Upper lobe of left lung (tissue), 6 donors: Measurements from ENCODE around the gene MRTO4. TPM values are rescaled to one million over a fixed set of nuclear protein-coding genes. Genes with fewer than 3 reads are reported as not detected.
A peak's percentile ranks its signal among the peaks of the same experiment; 100 is the strongest.
"Not testable (repeated sequence)": the region's sequence is repeated elsewhere in the genome, so short reads cannot be mapped to it uniquely, and the experiment has no call there.

Experiments
- ATAC-seq, 2 donors: fragments of 200-7000 bp; cut with Tn5 transposase; one replicate each; pipeline ENCODE4 v1.9.1; 2022; ENCODE audit warnings: mild to moderate bottlenecking in 2 of 2, moderate library complexity in 2 of 2; ENCODE audit not compliant: low FRiP score in 2 of 2
- DNase-seq, 2 donors: peaks; one replicate each; pipeline ENCODE4 v3.0.0-alpha.2; 2019 to 2020
- H3K27ac ChIP-seq, 4 donors: fragments of 200-600 bp; sonication (generic); one replicate each; pipeline ENCODE4 v1.5.1; 2016 to 2019
- H3K27me3 ChIP-seq, 4 donors: fragments of 200-600 bp; sonication (generic); one replicate each; pipeline ENCODE4 v1.5.1; 2017 to 2019
- H3K36me3 ChIP-seq, 4 donors: fragments of 200-600 bp; sonication (generic); one replicate each; pipeline ENCODE4 v1.5.1; 2016 to 2019
- H3K4me1 ChIP-seq, 4 donors: fragments of 200-600 bp; sonication (generic); one replicate each; pipeline ENCODE4 v1.5.1; 2018 to 2019
- H3K4me3 ChIP-seq, 4 donors: fragments of 200-600 bp; sonication (generic); one replicate each; pipeline ENCODE4 v1.5.1; 2017 to 2019; ENCODE audit warnings: mild to moderate bottlenecking in 2 of 4, moderate library complexity in 1 of 4
- H3K9me3 ChIP-seq, 4 donors: fragments of 200-600 bp; sonication (generic); one replicate each; pipeline ENCODE4 v1.5.1; 2018 to 2019
- EP300 ChIP-seq, 4 donors: sonication (generic); formaldehyde crosslinking; IDR thresholded peaks; one replicate each; pipeline ENCODE4 v1.5.1; 2017; ENCODE audit warnings: antibody characterized with exemption in 4 of 4, control low read depth in 2 of 4
- POLR2A ChIP-seq, 4 donors: fragments of 450-650 bp; IDR thresholded peaks; one replicate each; pipeline ENCODE4 v1.5.1; 2016 to 2017; ENCODE audit warnings: antibody characterized with exemption in 4 of 4, mild to moderate bottlenecking in 2 of 4
- POLR2AphosphoS5 ChIP-seq, 2 donors: sonication (generic); formaldehyde crosslinking; IDR thresholded peaks; one replicate each; pipeline ENCODE4 v1.5.1; 2017; ENCODE audit warnings: antibody characterized with exemption in 2 of 2
- WGBS, 2 donors: methylation state at CpG; one replicate each; pipeline ENCODE4 v1.1.5; 2017 to 2018; 5-methylcytosine and 5-hydroxymethylcytosine counted together
- total RNA-seq, 6 donors: library from RNA; depleted of rRNA in 4 of 6; stranded (reverse); fragments of >200 nt in 4 of 6; gene quantifications; one replicate each; pipeline versions ENCODE4 v1.1.0 to v1.2.1, GENCODE V29; 2016 to 2021
- TF ChIP-seq, protein P1 (sequence below), 6 experiments: fragments of 450-650 bp in 4 of 6; fragments of 200-600 bp in 2 of 6; sonication (generic) in 2 of 6; IDR thresholded peaks; one replicate each; pipeline ENCODE4 v1.5.1; 2016 to 2019; ENCODE audit warnings: antibody characterized with exemption in 6 of 6
- donor health status: DM: no; HTN: no; CAD: no; lungs with moderate emphysema.
- donor health status: DM: no; HTN: yes; CAD: no; lungs with severe emphysema.

The MRTO4 gene
- total RNA-seq, 6 donors from 2014 or later = 7.3 to 31.8 (median 13.9) TPM

GRCh38 chr1:19254416-19254815, 2.8 kb downstream of the MRTO4 start:
- DNase-seq (no peak), ATAC-seq (no peak)
- no peaks in the 10 kb centered on the region for H3K9me3 ChIP-seq
- TF ChIP-seq EP300 (IDR thresholded peaks at IDR 0.05) (no peak), POLR2AphosphoS5 (IDR thresholded peaks at IDR 0.05) (no peak), POLR2A (IDR thresholded peaks at IDR 0.05) (no peak)
- TF ChIP-seq, protein P1, sequence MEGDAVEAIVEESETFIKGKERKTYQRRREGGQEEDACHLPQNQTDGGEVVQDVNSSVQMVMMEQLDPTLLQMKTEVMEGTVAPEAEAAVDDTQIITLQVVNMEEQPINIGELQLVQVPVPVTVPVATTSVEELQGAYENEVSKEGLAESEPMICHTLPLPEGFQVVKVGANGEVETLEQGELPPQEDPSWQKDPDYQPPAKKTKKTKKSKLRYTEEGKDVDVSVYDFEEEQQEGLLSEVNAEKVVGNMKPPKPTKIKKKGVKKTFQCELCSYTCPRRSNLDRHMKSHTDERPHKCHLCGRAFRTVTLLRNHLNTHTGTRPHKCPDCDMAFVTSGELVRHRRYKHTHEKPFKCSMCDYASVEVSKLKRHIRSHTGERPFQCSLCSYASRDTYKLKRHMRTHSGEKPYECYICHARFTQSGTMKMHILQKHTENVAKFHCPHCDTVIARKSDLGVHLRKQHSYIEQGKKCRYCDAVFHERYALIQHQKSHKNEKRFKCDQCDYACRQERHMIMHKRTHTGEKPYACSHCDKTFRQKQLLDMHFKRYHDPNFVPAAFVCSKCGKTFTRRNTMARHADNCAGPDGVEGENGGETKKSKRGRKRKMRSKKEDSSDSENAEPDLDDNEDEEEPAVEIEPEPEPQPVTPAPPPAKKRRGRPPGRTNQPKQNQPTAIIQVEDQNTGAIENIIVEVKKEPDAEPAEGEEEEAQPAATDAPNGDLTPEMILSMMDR (IDR thresholded peaks at IDR 0.05) = no peak
- H3K27ac ChIP-seq = no peak overlapping the region
- peaks cover 25 to 41% (median 29%) of the 10 kb centered on the region in 4 donors for H3K4me1 ChIP-seq
- H3K27me3 ChIP-seq = no peaks in the 10 kb centered on the region
- peaks cover 12 to 44% (median 37%) of the 10 kb centered on the region in 4 donors for H3K36me3 ChIP-seq
- H3K4me3 ChIP-seq = no peak overlapping the region

DNA sequence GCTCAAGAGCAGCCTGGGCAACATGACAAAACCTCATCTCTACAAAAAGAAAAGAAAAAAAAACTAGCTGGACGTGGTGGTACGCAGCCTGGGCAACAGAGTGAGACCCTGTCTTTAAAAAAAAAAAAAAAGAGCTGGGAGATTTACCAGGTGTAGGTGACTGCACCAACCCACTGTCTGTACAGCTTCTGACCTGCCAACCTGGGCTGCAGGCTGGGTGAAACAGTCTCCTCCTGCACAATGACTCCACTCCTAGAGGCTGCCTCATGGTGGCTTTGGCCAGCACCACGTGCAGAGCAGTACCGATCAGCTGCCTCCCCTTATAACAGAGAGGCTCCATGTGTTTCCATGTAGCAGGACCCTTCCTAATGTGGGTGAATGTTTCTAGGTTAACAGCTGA, 3.7 kb downstream of the MRTO4 start:
- WGBS, 2 donors = 80 to 94% methylated on average over 4 of the region's 4 CpGs
- H3K9me3 ChIP-seq = no peaks in the 10 kb centered on the region
- DNase-seq (no peak), ATAC-seq (no peak)
- no peaks in the 10 kb centered on the region for H3K27me3 ChIP-seq
- H3K4me3 ChIP-seq = no peak overlapping the region
- peaks cover 17 to 53% (median 43%) of the 10 kb centered on the region in 4 donors for H3K36me3 ChIP-seq
- TF ChIP-seq, protein P1 (IDR thresholded peaks at IDR 0.05) = no peak
- no peak for TF ChIP-seq EP300 (IDR thresholded peaks at IDR 0.05)
- no peak for TF ChIP-seq POLR2AphosphoS5 (IDR thresholded peaks at IDR 0.05)
- no peak for TF ChIP-seq POLR2A (IDR thresholded peaks at IDR 0.05)
- no peak overlapping the region for H3K27ac ChIP-seq
- H3K4me1 ChIP-seq = peaks cover 23 to 33% (median 26%) of the 10 kb centered on the region in 4 donors

DNA sequence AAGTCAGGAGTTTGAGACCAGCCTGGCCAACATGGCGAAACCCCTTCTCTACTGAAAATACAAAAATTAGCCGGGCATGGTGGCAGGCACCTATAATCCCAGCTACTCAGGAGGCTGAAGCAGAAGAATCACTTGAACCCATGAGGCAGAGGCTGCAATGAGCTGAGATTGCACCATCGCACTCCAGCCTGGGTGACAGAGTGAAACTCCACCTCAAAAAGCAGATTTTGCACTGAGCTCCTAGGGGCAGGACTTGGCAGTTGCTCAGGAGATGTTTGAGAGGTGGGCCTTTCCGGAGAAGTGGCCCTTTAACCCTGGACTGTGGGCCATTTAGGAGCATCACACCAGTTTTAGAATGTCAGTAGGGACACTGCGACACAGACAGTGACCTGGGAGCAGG, 4.7 kb downstream of the MRTO4 start:
- H3K27ac ChIP-seq, H3K27me3 ChIP-seq, ATAC-seq, H3K4me3 ChIP-seq, H3K9me3 ChIP-seq, DNase-seq: not testable (repeated sequence)
- WGBS, 2 donors = 95 to 97% methylated on average over 4 to 5 of the region's 5 CpGs
- H3K4me1 ChIP-seq = peaks cover 17 to 25% (median 19%) of the 10 kb centered on the region in 4 donors
- peaks cover 18 to 56% (median 46%) of the 10 kb centered on the region in 4 donors for H3K36me3 ChIP-seq

DNA sequence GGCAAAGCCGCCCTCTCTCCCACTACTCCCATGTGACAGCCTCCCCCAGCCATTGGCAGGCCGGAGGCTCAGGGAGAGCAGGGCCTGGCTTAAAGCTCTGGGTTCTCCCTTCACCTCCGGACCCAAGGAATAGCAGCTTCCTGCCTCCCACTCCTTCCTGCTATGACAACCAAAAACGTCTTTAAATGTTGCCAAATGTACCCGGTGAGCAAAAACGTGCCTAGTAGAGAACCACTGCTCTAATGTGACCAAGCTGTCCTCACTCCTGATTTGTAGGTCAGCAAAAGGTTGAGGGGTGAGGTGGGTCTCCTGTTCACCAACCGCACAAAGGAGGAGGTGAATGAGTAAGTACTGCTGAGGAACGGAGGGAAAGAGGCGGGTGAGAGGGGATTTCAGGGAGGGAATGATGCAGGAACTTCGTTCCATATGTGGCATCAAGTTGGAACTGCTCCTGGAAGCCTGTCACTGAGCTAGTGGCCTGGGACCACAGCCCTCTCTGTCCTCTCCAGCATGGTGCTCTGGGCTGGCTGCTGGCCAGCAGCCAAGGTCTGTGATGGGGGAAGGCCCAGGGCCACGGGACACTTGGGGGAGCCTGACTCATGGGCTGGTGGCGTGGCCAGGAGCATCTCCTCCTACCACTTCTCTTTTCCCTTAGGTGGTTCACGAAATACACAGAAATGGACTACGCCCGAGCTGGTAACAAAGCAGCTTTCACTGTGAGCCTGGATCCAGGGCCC, 5.7 kb downstream of the MRTO4 start:
- no peak for TF ChIP-seq POLR2AphosphoS5 (IDR thresholded peaks at IDR 0.05)
- TF ChIP-seq EP300 (IDR thresholded peaks at IDR 0.05) = no peak
- no peak for TF ChIP-seq POLR2A (IDR thresholded peaks at IDR 0.05)
- TF ChIP-seq, protein P1 (IDR thresholded peaks at IDR 0.05) = no peak
- Histone ChIP-seq H3K27me3 (no peaks in the 10 kb centered on the region), H3K9me3 (no peaks in the 10 kb centered on the region), H3K4me1 (peaks cover 14 to 19% (median 16%) of the 10 kb centered on the region in 4 donors), H3K36me3 (peaks cover 18 to 56% (median 46%) of the 10 kb centered on the region in 4 donors), H3K27ac (no peak overlapping the region), H3K4me3 (no peak overlapping the region)
- ATAC-seq (peak in 1 of 2 donors; percentile 3), DNase-seq (peak in 1 of 2 donors; percentile 60)
- 66 to 70% methylated on average over 9 to 15 of the region's 15 CpGs for WGBS, 2 donors

- Histone ChIP-seq H3K27ac (no peak overlapping the region), H3K4me1 (peaks cover 4 to 9% (median 6%) of the 10 kb centered on the region in 4 donors), H3K4me3 (no peak overlapping the region), H3K9me3 (no peaks in the 10 kb centered on the region), H3K27me3 (no peaks in the 10 kb centered on the region), H3K36me3 (peaks cover 18 to 56% (median 46%) of the 10 kb centered on the region in 4 donors)
- WGBS, 2 donors = 95 to 98% methylated on average over 10 of the region's 10 CpGs
- DNase-seq (peak in 1 of 2 donors; percentile 61), ATAC-seq (no peak)
- no peak for TF ChIP-seq POLR2A (IDR thresholded peaks at IDR 0.05)
- TF ChIP-seq POLR2AphosphoS5 (IDR thresholded peaks at IDR 0.05) = no peak
Observed at GRCh38 chr1:19258353-19258752, 6.7 kb downstream of the MRTO4 start.
